DMS53 treated with DMSO at 0.1 percent for 48 hours (cell line): ENCODE results near the gene ARL13A.
"Not testable (repeated sequence)": the region's sequence is repeated elsewhere in the genome, so short reads cannot be mapped to it uniquely, and the experiment has no call there.

Experiments
- DNase-seq: peaks from one replicate; lab custom pipeline; 2025; ENCODE audit not compliant: unreplicated experiment; lab: John Stamatoyannopoulos, UW

ARL13A gene

GRCh38 chrX:100984818-100985217 lies 15.3 kb downstream of the ARL13A start:
- no peak for DNase-seq

GRCh38 chrX:100990139-100990538 lies 20.6 kb downstream of the ARL13A start:
- no peak for DNase-seq

GRCh38 chrX:100994352-100995281 lies 25.1 kb downstream of the ARL13A start:
- DNase-seq: peak; percentile 8

- DNase-seq: no peak
These were observed 26.0 kb downstream of the ARL13A start for GRCh38 chrX:100995469-100995868.

GRCh38 chrX:100999451-100999850 lies 29.9 kb downstream of the ARL13A start:
- no peak for DNase-seq

GRCh38 chrX:101009090-101009489 lies 39.6 kb downstream of the ARL13A start:
- no peak for DNase-seq

GRCh38 chrX:101012031-101012430 lies 42.5 kb downstream of the ARL13A start:
- DNase-seq: not testable (repeated sequence)

- DNase-seq: no peak
These were observed 52.5 kb downstream of the ARL13A start for GRCh38 chrX:101022020-101022419.

GRCh38 chrX:101025126-101025525 lies 55.6 kb downstream of the ARL13A start:
- no peak for DNase-seq

GRCh38 chrX:101028562-101028961 lies 59.1 kb downstream of the ARL13A start:
- no peak for DNase-seq

GRCh38 chrX:101029665-101030064 lies 60.2 kb downstream of the ARL13A start:
- DNase-seq: no peak

GRCh38 chrX:101037231-101037630 lies 67.7 kb downstream of the ARL13A start:
- no peak for DNase-seq

- no peak for DNase-seq
These were observed 70.7 kb downstream of the ARL13A start for GRCh38 chrX:101040197-101040596.
